A549 treated with AZD2906 at 1 μM for 4 hours (cell line): ENCODE measurements around the gene PRSS35. TPM values are rescaled to one million over a fixed set of nuclear protein-coding genes. Genes with fewer than 3 reads are reported as not detected.

ENCODE experiments used
- total RNA-seq: library from RNA; stranded (reverse); fragments of 200-300 nt; extraction: Qiagen RNA extraction; gene quantifications from 5 replicates; pipeline ENCODE4 v1.2.3, GENCODE V29; 2022

Gene PRSS35, protein sequence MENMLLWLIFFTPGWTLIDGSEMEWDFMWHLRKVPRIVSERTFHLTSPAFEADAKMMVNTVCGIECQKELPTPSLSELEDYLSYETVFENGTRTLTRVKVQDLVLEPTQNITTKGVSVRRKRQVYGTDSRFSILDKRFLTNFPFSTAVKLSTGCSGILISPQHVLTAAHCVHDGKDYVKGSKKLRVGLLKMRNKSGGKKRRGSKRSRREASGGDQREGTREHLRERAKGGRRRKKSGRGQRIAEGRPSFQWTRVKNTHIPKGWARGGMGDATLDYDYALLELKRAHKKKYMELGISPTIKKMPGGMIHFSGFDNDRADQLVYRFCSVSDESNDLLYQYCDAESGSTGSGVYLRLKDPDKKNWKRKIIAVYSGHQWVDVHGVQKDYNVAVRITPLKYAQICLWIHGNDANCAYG
- total RNA-seq, result 0.06 to 0.14 TPM (median 0.06 TPM) in 5 replicates

DNA sequence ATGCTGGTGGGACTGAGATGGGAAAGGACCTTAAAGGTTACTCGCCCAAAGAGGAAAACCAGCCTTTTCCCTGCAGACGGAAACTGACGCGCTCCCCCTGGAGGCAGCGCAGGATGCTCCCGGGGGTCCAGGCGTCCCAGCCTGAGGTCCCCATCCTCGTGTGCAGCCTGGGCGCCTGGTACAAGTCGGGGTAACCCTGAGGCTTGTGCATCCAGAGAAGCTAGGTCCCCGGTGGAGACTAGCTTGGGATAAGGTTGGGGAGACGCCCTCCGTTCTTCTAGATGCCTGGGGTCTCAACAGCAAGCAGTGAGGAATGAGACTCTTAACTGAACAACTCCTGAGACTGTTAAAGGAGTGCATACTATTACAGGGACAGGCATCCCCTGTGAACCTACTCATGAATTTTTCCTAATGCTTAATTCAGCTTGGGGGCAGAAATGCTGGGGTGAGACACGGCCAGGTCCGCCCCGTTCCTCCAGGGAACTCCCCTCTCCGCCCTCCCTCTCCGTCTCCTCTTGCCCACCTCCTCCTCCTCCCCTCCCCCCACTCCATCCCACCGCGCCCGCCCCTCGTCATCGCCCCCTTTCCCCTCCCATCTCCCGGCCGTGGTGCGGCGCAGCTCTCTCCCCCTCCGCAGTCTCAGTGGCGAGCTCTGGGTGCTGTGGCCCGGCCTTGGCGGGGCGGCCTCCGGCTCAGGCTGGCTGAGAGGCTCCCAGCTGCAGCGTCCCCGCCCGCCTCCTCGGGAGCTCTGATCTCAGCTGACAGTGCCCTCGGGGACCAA, at the start of gene PRSS35:
TSS of gene PRSS35 (plus strand) at position 634 of the 781 bp plus-strand sequence. CDS start 10,908 bp downstream, outside the sequence.

Other genes with a start within 250 kb of the PRSS35 start
- 34.9 to 43.2 TPM (median 37.2 TPM) in 5 replicates for gene ME1, start 81.5 kb upstream of the PRSS35 start, total RNA-seq
- gene SNAP91, start 196.6 kb downstream of the PRSS35 start, total RNA-seq, result 0.11 to 0.19 TPM (median 0.14 TPM) in 5 replicates